NCI-H128 (cell line): ENCODE measurements around the gene SLC14A1.

Experiments
- DNase-seq: peaks from one replicate; lab custom pipeline; 2025; ENCODE audit not compliant: unreplicated experiment; lab: John Stamatoyannopoulos, UW

Gene SLC14A1

DNA sequence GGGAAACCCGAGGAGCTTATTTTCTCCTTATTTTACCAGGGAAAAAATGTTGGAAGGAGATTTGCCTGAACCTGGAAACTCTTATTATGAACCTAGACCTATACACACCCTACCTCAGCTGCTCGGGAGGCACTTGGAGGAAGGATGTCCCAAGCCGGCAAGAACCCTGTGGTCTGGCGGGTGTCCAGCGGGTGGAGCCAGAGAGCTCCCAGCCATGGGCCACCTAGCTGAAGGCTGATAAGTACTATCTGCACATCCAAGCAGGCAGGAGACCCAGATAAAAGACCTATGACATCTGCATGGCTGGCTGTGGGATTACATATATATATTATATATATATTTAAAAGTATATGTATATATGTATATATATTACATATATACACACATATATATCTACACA lies 1.1 kb upstream of the SLC14A1 start:
- peak; percentile 50 for DNase-seq

GRCh38 chr18:45724601-45725000 lies 620 bp downstream of the SLC14A1 start:
- DNase-seq = no peak

DNA sequence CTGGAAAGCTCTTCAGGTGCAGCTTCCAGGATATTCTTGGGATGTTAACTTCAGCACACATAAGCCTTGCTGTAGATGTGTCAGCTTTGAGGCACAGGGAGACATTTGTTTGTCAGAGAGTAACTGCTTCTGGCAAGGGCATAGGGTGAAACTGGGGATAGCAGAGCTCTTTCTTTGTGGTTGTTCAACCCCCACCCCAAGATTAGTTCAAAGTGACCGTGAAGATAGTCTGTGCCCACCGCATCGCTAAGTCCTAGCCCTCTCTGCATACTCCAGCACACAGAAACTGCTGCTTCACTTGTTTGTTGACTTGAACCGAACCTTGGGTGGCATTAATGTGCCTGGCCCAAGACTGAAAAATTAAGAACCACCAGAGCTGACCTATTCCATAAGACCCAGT lies 1.4 kb downstream of the SLC14A1 start:
- DNase-seq = no peak

- DNase-seq = peak; percentile 49
Measured at GRCh38 chr18:45726603-45727002, 2.6 kb downstream of the SLC14A1 start.

- no peak for DNase-seq
Measured at GRCh38 chr18:45727068-45727467, 3.1 kb downstream of the SLC14A1 start.

DNA sequence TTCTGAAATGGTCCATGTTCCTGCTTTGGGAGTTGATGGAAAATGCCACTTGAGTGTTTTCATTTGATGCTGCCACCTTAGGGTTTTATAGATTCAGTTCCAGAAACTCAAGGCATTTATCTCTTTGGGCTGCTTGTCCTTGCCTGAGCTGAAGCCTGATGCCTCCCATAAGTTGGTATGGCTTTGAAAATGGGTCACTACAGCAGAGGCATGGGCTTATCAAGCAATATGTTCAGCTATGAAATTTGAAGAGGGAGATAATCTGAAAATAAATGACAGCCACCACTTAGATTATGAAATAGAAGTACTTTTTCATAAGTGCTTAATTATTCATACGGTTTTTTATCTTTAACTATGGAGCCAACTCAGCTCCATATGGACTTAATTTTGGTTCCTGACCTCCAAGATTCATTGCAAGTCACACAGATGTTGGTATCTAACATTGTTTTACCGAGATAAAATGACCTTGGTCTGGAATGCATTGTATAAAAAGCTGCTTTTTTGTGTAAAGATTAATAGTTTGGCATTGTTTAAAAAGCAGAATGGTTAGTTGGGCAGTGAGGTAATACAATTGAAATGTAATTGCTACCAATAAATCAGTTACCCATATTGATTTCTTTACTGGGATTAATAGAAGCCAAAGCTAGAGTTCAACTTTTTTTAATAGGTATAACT lies 4.5 kb downstream of the SLC14A1 start:
- DNase-seq = no peak

- no peak for DNase-seq
Measured at GRCh38 chr18:45730832-45731575, 7.0 kb downstream of the SLC14A1 start.

DNA sequence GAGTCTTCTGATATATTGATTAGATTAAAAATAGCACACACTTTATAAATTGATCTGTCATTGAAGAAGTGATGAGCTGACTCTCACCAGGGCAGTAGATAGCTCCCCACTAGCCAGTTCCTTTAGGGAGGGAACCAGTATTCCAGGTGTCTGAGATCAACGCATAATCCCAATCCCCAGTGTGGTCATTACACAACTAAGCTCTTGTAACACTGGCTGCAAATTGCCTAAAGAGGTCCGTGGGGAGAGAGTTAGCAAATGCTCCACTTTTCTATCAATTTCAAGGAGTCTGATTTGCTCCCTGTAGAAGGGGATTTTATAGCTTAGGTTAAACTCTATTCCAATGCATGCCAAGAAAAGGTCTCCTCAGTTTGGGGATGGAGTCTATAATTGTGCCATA lies 7.7 kb downstream of the SLC14A1 start:
- DNase-seq = no peak

- no peak for DNase-seq
Measured at GRCh38 chr18:45733535-45733934, 9.6 kb downstream of the SLC14A1 start.

- no peak for DNase-seq
Measured at GRCh38 chr18:45734505-45734904, 10.5 kb downstream of the SLC14A1 start.

DNA sequence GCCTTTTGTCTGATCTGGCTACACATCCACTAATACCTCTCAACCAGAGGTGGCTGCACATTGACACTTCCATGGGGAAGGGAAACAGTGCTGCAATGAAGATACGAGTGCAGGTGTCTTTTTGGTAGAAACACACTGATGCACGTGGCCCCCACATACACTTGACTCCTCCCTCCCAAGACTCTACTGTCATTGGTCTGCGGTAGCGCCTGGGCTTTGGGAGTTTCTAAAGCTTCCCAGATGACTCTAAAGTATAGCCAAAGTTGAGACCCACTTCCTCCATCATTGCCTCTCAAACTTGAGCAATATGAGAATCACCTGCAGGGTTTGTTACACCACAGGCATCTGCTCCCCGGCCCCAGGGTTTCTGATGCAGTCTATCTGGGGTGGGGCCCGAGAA lies 11.0 kb downstream of the SLC14A1 start:
- DNase-seq = no peak

- no peak for DNase-seq
Measured at GRCh38 chr18:45738660-45739059, 14.7 kb downstream of the SLC14A1 start.

DNA sequence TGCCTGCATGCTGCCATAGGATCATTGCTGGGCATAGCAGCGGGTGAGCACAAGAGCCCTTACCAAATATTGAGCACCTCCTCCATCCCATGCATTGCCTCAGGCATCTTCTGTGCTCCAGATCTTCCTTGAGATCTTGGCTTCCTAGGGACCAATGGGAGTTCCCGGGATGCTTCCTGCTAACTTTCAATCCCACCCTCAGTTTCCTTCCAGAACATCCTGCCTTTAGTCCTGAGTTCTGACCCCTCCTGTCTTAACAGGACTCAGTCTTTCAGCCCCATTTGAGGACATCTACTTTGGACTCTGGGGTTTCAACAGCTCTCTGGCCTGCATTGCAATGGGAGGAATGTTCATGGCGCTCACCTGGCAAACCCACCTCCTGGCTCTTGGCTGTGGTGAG lies 15.3 kb downstream of the SLC14A1 start:
- DNase-seq = no peak

DNA sequence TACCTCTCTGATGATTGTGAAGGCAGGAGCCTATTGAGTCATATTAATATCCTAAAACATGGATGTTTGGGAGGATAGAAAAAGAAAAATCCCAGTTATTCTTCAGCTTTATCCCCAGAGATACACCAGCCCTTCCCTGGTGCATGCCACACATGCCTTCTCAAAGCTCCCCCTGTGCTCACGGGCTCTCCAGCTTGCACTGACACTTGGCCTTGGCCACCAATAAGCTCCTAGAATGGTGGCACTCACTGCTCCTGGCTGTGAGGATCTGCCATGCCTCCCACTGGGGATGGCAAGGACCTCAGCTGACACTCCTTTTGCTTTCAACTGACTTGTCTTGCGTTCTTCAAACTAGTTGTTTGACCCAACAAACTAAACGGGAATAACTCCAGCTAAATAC lies 15.9 kb downstream of the SLC14A1 start:
- DNase-seq = no peak

GRCh38 chr18:45741056-45741455 lies 17.1 kb downstream of the SLC14A1 start:
- DNase-seq = no peak

DNA sequence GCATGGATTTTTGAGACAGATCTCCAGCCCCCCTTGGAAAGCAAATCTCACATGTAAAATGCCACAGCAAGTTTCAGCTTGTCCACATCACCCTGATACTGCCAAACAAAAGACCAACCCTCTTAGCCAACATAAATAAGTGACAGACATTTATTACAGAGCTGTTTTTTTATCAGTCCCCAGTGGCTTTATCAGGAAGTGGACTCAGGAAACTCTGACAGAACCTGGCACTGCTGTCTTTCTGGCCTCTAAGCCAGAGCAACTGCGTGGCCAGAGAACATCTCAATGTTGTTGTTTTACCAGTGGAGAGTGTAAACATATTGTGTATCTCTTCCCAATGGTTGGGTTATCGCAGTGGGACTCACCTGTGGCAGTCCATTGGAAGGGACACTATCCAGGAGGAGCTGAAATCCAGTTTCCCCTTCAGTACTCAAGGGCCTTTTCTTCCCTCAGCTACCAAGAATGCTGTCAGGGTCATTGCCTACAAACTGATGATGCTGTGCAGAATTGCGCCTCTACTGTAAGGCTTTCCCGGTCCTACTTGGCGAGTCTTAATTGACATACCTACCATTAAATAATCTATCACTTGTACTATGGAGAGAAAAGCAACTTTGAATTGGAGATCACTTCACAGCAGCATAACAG lies 22.0 kb downstream of the SLC14A1 start:
- DNase-seq = no peak

DNA sequence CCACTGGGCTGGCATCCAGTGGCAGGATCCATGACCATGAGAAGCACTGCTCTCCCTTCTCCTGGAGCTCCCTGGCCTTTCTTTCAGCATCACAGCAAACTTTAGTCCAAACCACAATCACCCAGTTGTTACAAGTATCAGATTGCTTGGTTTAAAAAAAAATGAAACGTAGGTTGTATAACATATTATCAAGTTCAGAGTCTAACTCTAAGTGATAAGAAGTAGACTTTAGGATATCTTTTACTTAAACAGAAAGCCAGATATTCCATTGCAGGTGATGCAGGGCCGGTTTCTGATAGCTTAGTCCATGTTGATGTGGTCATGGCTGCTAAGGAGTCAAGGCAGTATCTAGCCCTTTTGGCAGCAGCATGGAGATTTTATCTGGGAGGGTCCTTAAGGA lies 24.5 kb downstream of the SLC14A1 start:
- DNase-seq = no peak

DNA sequence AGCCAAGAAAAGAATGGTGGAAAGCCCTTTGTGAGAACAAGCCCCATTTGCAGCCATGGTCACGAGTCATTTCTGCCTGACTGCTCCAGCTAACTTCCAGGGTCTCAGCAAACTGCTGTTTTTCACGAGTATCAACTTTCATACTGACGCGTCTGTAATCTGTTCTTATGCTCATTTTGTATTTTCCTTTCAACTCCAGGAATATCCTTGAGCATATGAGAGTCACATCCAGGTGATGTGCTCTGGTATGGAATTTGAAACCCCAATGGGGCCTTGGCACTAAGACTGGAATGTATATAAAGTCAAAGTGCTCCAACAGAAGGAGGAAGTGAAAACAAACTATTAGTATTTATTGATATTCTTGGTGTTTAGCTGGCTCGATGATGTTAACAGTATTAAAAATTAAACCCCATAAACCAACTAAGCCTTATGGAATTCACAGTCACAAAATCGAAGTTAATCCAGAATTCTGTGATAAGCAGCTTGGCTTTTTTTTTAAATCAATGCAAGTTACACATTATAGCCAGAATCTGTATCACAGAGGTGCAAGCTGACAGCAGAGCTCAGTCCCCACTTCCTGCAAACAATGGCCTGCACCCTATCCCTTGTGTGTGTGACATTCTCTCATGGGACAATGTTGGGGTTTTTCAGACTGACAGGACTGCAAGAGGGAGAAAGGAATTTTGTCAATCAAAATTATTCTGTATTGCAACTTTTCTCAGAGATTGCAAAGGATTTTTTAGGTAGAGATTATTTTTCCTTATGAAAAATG lies 26.1 kb downstream of the SLC14A1 start:
- DNase-seq = no peak

- DNase-seq = no peak
Measured at GRCh38 chr18:45751766-45752165, 27.8 kb downstream of the SLC14A1 start.

- DNase-seq = no peak
Measured at GRCh38 chr18:45752681-45753080, 28.7 kb downstream of the SLC14A1 start.

- DNase-seq = no peak
Measured at GRCh38 chr18:45753286-45753685, 29.3 kb downstream of the SLC14A1 start.

- no peak for DNase-seq
Measured at GRCh38 chr18:45755934-45756333, 32.0 kb downstream of the SLC14A1 start.
